ENCODE results near the gene PPP1R12C.

PPP1R12C gene

DNA sequence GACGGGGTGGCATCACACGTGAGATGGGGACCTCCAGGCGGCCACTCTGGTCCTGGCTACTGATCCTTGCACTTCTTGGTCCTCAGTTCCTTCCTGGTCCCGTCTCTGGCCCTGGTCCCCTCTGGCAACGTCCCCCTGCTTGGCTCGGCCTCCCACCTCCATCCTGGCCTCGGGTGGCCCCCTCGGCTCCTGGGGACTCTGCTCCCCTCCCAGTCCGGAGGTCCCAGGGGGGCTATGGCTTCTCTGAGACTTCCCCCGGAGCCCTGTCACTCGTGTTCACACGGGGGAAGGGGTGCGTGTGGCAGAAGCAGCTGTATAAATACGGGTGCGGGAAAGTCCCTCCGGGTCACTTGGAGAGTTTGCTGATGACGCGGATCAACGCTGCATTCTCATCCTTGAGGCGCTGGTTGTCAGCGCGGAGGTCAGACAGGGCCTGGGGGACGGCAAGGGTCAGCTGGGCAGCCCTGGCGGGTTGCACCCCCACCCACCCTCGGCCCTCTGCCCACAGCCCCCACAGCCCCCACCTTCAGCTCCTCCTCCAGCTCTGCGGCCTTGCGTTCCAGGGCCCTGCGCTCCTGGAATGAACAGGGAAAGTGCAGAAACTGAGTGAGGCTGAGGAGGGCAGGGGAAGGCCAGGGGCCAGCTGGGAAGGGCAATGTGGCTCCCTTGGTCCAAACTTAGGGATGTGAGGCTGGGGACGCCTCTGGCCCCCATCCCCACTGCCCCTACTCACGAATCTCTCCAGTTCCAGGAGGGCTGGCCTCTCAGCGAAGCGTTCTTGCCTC lies 26.1 kb downstream of the PPP1R12C start:
- DNase-seq (ENCODE audit: low read depth in 2 of 2): no peak

DNA sequence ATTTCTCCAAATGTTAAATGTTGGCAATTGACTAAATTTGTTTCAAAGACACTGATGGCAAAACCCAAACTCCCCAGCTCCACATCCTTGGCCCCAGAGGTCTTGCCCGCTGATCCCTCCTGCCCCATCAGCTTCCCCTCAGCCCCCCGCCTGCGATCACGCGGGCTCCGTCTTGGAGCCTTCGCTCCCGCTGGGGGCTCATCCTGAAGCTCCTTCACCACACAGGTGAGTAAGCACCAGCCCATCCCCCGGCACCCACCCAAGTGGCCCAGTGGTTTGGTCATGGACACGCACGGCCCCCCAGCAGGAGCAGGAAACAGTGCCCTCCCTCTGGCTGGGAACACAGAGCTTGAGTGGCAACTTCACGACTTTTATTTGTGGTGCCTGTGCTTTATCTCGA lies 26.9 kb downstream of the PPP1R12C start:
- no peak for DNase-seq (ENCODE audit: low read depth in 2 of 2)

DNA sequence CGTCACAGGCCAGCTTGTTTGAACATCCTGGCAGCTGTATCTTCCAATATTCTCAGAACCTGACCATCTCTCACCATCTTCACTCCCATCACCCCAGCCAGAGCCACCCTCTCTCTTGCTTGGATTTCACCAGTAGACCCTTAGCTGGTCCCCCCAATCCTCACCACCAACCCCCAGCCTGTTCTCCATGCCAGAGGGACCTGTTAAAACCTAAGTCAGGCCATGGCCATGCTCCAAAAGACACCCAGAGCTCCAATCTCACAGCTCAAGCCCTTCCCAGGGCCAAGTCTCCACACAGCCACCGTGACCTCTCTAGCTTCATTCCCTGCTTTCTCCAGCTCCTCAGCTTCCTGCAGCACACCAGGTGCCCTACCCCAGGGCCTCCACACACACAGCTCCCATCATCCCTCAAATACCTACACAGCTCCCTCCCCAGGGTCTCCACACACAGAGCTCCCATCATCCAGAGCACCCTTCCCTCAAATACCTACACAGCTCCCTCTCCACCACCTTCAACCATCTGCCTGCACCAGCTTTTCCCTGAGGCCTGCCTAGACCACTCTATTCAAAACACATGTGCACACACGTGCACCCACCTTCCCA lies 28.0 kb downstream of the PPP1R12C start:
- no peak for DNase-seq (ENCODE audit: low read depth in 2 of 2)

DNA sequence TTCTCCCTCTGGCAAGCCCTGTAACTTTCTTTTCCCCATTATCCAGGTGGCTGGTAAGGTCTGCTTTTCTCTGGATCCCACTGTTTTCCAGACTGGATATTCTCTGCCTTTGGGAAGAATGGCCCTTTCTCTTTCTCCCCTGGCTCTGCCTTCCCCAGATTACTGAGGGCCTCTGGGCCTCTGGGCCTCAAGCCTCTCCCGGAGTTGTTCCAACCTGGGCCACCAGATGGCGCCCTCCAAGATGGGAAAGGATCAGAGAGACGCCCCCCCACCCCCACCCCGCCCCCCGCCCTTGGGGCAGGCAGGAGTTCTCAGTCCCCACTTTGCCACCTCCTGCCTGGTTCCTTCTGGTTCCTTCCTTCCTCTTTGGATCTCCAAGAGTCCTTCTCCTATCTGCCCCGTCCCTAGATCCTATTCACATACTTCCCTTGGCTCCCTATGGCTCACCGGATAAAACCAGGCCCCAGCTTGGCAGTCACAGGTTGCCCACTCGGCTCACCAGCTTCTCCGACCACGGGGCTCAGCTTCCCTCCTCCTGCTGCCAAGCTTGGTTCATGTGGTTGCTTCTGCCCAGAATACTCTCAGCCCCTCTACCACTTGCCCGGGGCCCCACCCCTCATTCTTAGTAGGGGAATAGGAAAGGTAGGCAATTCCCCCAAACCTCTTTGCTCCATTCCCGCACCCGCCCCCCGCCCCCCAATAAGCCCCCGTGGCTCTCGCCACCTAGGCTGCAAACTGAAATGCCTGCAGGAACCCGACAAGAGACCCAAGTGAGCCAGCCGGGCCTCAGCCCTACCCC lies 28.7 kb downstream of the PPP1R12C start:
- DNase-seq (ENCODE audit: low read depth in 2 of 2): peak; percentile 77 to 82

DNA sequence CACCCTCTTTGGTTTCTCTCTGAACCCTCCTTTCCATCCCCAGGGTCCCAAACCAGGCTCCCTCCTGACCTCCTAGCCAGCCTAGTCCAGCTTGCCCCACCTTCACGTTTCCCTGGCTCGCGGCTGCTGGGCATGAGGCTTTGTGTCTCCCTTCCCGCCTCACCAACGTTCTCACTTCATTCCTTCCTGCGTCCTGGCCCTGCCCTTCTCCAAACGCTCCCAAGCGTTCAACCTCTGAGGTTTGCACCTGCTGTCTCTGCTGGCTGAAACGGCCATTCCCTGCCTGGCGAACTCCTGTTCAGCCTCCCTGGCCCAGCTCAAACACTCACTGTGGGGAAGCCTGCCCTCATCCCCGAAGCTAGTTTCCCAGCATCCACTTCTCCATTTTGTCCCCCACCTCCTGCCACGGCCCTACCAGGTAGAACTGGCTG lies 29.4 kb downstream of the PPP1R12C start:
- no peak for DNase-seq (ENCODE audit: low read depth in 2 of 2)

DNA sequence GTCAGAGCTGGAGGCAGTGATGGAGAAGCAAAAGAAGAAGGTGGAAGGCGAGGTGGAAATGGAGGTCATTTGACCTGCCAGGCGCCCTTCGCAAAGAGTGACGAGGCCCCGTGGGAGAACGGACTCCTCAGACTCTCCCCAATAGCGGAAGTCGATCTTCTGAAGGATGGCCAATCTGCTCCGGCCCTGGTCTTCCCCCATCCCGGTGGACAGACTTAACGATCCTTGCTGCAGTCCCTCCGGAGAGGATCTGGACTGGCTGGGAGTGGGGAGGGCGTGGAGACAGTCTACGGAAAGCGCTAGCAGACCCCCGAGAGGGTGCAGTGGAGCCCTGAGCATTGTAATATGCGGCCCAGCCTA lies 29.9 kb downstream of the PPP1R12C start:
- no peak for DNase-seq (ENCODE audit: low read depth in 2 of 2)

DNA sequence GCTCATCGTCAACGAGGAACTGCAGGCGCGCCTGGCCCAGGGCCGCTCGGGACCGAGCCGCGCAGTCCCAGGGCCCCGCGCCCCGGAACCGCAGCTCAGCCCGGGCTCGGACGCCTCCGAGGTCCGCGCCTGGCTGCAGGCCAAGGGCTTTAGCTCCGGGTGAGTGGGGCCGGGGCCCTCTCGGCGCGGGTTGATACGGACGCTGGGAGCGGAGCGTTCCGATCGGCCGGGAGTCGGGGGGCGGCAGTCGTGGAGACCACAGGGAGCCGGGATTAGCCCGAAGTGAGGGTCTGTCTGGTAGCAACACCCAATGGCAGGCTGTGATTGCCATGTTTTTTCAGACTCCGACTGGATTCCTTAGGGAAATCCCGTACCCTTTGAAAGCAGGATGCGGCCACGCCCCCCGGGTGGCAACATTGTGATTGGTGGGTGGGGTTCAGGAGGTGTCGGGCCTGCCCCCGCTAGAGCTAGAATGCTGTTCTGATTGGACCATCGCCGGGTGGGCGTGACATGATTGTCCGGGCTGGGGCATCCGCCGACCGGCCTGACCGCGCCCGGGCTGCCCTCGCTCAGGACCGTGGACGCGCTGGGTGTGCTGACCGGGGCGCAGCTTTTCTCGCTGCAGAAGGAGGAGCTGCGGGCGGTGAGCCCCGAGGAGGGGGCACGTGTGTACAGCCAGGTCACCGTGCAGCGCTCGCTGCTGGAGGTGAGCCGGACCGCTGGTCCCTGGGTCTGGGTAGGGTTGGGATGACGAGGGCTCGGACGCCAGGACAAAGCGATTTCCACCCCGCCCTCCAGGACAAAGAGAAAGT lies 30.5 kb downstream of the PPP1R12C start:
- DNase-seq (ENCODE audit: low read depth in 2 of 2): peak in 1 of 2 donors; percentile 42

DNA sequence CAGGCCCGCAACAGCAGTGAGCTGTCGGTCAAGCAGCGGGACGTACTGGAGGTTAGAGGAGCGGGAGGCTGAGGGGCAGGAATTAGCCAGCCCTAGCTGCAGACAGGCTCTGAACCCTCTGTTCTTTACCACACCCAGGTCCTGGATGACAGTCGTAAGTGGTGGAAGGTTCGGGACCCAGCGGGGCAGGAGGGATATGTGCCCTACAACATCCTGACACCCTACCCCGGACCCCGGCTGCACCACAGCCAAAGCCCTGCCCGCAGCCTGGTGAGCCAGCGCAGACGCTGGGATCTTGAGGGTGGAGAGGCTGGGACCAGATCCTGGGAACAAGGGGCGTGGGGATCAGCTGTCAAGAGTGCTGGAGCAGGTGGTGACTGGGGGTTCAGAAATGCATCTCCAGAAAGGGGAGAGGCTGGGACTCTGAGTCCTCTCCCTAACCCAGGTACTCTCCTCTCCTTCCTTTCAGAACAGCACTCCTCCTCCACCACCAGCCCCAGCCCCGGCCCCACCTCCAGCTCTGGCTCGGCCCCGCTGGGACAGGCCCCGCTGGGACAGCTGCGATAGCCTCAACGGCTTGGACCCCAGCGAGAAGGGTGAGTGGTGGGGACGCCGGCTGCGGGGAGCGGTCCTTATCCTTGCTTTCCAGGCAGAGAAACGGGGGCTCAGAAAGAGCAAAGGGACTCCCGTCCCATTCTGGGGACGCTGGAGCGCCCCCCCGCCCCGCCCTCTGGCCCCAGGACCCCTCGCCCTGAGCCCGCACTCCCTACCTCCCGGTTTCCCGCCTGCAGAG lies 31.3 kb downstream of the PPP1R12C start:
- no peak for DNase-seq (ENCODE audit: low read depth in 2 of 2)

DNA sequence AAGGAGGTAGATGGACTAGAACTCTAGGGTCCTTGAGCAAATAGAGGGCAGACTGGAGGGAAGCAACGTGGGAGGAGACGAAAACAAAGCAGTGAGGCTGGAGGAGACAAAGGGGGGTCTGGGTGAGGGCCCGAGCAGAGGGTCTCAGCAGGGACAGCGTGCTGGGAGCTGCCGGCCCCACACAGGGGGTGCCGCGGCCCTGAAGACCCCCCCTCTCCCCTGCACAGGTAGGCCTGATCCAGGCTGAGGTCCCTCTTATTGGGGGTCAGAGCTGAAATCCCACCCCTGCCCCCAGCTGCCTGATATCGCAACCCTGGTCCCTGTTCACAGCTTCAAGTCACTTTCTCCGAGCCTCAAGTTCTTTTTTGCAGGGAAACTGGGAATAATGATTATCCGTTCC lies 33.0 kb downstream of the PPP1R12C start:
- no peak for DNase-seq (ENCODE audit: low read depth in 2 of 2)

DNA sequence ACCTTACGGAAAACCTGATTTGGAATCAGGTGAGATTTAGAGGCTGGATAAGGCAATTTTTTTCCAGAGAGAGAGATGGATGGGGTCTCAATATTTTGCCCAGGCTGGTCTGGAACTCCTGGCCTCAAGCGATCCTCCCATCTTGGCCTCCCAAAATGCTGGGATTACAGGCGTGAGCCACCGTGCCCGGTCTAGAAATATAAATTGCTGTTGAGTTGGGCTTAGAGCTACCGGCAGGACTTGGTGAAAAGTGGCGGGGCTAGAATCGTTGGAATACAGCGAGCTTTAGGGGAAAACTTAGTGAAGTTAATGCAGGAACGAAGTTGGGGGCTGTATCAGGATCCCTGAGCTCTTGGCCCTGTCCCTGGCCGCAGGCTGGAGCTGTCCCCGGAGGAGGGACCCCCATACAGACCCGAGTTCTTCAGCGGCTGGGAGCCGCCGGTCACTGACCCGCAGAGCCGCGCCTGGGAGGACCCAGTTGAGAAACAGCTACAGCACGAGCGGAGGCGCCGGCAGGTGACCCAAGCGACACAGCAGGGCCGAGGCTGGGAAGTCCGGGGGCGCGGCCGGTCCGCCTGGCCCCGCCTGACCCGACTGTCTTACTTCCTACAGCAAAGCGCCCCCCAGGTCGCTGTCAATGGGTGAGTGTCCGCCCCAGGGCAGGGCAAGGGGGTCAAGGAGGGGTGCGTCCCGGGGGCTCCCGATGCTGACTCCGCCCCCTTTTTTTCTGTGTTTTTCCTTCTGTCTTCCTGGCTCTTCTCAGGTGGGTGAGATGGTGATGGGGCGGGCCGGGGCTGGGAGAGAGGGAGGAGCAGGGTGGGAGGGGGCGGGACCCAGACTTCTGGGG lies 34.2 kb downstream of the PPP1R12C start:
- DNase-seq (ENCODE audit: low read depth in 2 of 2): no peak

DNA sequence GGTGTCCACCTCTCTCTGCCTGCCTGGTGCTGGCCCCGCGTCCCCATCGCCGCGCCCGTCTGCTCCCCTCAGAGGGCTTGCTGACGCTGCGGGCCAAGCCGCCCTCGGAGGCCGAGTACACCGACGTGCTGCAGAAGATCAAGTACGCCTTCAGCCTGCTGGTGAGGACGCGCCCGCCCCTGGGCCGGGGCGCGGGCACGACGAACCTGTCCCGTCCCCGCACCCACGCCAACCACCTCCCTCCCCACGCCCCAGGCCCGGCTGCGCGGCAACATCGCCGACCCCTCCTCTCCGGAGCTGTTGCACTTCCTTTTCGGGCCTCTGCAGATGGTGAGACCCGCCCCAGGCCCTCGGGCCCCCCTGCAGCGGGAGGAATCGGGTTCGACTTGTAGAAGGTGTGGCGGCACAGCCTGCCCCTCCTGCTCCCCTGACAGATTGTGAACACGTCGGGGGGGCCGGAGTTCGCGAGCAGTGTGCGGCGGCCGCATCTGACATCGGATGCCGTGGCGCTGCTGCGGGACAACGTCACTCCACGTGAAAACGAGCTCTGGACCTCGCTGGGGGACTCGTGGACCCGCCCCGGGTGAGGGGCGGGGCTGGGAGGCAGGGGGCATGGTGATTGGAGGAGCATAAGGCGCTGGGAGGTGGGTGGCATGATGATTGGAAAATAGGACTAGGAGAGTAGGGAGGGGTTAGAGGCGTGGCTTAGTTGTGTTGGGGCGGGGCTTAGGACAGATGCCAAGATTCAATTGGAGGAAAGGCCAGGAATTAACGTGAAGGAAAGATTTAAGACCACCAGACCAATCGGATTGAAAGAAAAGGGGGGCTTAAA lies 35.2 kb downstream of the PPP1R12C start:
- DNase-seq (ENCODE audit: low read depth in 2 of 2): peak in 1 of 2 donors; percentile 40

DNA sequence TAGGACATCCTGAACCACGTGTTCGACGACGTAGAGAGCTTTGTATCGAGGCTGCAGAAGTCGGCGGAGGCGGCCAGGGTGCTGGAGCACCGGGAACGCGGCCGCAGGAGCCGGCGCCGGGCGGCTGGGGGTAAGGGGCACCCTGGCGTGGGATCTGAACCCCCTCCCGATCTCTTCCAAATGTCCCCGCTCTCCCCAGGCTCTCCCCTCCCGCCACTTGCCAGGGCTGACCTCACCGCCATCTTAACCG lies 35.7 kb downstream of the PPP1R12C start:
- DNase-seq (ENCODE audit: low read depth in 2 of 2): no peak

DNA sequence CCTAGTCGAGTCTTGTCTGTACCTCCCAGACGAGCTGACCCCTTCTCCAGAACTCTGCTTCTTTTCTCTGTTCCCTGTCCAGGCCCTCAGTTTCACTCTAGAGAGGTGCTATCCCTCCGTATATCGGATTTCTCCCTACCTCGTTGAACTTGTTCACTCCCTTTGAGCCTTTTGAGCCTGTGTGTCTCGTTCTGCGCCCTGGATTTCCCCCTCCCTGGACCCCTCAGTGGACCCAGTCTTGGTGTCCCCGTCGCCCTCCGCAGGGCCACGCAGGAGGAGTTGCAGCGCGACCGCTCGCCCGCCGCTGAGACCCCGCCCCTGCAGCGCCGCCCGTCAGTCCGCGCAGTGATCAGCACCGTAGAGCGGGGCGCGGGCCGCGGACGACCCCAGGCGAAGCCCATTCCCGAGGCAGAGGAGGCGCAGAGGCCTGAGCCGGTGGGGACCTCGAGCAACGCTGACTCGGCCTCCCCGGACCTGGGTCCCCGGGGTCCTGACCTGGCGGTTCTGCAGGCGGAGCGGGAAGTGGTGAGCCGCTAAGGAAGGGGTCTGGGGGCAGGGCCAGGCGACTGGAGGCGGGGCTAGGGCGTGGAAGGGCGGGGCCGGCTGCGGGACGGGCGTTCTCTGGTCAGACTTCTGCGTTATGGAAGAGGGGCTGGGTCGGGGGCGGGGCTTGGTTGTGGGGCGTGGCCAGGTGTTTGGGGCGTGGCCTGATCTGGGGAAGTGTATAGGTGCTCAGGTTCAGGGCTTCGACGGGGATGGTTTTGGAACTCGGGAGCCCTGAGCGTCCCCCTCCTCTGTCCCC lies 36.3 kb downstream of the PPP1R12C start:
- DNase-seq (ENCODE audit: low read depth in 2 of 2): peak; percentile 75 to 88

DNA sequence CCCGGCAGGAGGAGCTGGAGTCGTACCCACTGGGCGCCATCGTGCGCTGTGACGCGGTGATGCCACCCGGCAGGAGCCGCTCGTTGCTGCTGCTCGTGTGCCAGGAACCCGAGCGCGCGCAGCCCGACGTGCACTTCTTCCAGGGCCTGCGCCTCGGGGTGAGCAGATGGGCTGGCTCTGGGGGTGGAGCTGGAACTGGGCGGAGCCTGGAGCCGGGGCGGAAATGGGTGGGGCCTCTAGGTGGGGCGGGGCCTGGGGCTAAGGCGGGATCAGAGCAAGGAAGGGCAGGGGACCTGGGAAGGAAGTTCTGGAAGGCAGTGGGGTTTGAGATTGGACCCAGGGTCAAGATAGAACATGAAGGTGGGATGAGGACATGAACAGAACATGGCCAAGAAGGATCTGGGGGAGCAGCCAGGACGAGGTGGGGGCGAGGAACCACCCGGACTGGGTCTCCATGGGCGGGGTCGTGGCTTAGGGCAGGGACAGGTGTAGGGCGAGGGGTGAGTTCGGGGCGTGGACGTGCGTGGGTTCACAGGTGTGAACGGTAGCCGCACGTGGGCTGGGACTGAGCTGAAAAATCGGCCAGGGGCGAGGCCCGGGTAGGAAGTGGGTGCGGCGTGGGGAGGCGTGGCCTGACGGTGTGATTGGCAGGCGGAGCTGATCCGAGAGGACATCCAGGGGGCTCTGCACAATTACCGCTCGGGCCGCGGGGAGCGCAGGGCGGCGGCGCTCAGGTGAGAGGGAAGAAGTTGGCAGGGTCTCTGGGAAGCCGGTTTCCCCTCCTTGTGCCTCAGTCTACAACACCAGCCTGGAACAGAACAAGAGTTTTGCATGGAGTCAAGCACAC lies 37.1 kb downstream of the PPP1R12C start:
- peak; percentile 47 to 59 for DNase-seq (ENCODE audit: low read depth in 2 of 2)

DNA sequence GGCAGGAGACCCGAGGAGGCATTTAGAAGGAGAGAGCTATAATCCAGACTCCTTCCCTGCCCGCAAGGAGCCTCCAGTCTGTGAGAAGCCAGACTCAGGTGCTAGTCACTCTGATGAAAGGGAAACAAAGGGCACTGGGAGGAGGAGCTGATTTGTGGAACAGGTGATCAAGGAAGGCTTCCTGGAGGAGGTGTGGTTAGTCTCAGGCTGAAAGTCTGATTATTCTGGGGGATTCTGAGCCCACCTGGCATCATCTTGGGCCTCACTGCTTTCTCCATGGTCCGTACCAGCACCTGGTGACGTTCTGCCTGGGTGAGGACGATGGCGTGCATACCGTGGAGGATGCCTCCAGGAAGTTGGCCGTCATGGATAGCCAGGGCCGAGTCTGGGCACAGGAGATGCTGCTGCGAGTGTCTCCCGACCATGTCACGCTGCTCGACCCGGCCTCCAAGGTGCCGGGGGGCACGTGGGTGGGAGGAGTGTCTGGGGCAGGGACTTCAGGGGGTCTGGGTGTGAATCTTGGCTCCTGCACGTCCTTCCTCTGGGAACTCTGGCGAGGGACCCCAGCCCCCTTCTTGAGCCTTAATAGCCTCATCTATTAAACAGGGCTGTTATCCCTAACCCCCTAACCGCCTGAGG lies 37.9 kb downstream of the PPP1R12C start:
- no peak for DNase-seq (ENCODE audit: low read depth in 2 of 2)

DNA sequence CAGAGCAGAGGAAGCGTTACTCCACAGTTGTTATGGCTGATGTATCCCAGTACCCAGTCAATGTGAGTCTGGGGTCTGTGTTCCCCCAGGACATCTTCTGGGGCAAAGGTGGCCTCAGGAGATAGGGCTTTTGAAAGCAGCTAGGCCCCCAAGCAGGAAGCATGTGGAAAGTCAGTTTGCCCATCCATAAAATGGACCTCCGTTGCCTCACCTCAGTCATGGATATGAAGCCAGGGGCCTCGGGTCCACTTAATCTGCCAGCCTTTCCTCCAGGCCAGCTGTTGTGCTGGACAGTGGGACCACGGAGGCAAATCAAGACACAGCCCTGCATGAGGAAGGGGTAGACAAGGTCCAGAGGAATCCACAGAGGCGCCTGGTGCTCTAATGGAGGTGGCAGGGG lies 38.4 kb downstream of the PPP1R12C start:
- no peak for DNase-seq (ENCODE audit: low read depth in 2 of 2)

DNA sequence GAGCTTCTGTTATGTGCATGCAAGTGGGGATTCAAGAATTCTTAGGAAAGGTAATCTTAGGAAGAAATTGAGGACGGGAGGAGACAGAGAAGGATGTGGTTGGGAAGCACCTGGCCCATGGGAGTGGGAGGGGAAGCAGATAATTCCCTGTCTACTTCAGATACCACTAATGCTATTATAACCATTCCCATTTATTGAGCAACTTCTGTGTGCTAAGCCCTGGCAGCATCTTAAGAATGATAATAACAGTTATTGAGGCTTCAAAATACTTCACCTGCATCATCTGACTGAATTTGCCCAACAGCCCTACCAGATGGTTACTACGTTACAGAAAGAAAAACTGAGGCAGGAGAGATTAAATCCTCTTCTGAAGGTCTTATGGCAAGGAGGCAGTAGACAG lies 40.3 kb downstream of the PPP1R12C start:
- DNase-seq (ENCODE audit: low read depth in 2 of 2): no peak

All from activated CD4-positive, alpha-beta T cell treated with anti-CD3 and anti-CD28 coated beads for 24 hours (primary cell).